Stimulated activated CD8-positive, alpha-beta memory T cell treated with anti-CD3 and anti-CD28 coated beads, Interleukin-7, amount 100 ng/mL, for 48 hours (primary cell): ENCODE measurements around the gene IGLL5.

Experiments
- DNase-seq, 2 donors: peaks; one replicate each; pipeline ENCODE4 v3.0.0-alpha.2; 2020; ENCODE audit warnings: low read depth in 1 of 2; ENCODE audit errors: extremely low read depth in 1 of 2

IGLL5 gene

DNA sequence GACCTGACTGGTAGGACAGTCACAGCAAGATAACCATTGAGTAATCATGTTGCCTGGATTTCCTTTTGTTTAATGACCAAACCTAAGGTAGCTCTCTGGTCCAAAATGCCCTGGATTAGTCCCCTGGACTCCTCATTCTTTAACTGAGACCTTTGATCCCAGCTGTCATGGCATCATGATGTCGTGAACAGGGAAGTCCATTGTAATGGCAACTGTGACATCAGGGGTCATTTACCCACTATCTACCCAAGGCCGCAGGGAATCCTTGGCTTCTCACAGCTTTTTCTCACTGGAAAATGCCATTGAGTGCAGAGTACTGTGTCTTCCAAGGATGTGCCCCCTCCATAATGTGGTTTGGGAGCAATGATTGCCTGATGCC is 29.1 kb upstream of the IGLL5 start:
- no peak for DNase-seq

DNA sequence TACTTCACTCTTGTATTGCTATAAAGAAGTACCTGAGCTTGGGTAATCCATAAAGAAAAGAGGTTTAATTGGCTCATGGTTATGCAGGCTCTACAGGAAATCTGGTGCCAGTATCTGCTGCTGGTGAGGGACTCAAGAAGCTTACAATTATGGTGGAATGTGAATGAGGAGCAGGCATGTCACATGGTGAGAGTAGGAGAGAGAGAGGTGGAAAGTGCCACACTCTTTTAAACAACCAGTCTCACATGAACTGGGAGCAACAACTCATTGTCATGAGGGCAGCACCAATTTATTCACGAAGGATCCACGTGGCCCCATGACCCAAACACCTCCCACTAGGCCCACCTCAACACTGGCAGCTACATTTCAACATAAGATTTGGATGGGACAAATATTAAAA is 24.6 kb upstream of the IGLL5 start:
- no peak for DNase-seq

DNA sequence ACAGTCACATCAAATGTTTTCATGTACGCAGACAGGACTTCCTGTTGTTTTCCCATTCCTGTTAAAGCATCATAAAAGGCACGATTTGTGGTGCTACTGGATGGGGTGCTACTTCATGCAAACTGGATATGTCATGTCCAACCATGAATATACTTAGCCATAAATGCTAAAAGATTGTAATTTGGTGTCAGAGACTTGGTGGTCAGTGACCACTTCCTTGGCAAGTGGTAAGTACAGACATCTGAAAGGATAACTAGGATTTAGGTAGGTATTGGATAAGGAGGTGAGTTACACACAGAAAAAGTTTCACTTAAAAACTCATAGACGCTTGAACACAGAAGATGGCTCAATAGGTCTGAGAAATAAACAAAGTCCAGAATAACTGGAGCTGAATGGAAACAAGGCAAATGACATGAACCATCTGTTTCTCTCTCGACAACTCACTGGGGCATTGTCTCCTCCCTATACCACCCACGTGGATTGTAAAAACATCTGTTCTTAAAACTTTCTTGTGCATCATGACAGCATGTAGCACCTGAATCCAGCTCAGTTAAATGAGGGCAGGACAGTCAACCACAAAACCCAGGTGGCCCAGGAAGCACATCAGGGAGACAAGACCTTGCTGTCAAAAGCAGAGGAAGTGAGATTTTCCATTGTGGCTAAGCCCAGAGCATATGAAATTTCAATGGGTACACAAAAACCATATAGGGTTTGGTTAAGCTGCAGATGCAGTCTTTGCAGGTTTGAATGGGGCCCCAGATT is 22.1 kb upstream of the IGLL5 start:
- peak in 1 of 2 donors; percentile 46 for DNase-seq

DNA sequence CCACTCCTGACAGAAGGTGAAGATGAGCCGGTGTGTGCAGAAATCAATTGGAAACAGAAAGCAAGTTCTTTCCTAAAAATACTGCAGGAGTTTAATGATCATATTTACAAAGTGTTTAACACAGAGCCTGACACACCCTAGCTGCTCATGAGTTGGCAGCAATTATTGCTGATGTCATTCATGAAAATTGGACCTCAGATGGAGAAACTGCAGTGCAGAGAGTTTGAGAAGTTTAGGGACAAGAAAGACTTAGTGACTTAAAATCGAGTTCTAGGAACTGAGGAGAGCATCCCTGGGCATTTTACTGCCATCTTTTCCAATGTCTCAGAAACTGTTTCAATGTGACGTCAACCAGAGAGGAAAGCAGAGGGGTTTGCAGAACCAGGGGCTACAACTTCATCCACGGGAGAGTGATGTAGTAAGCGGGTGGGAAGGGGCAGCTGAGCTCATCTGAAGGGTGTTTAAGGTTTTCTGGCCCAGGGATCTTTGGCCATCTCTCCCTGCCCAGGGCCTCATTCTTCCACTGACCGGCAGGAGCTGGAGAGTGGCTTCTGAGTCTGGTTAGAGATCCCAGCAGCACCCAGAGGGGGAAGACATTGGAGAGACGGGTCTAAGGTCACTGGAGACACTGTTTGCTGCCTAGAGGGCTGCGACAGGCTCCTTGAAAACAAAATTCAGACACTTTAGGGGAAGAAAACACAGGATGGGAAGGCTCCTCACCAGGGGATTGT is 21.1 kb upstream of the IGLL5 start:
- no peak for DNase-seq

DNA sequence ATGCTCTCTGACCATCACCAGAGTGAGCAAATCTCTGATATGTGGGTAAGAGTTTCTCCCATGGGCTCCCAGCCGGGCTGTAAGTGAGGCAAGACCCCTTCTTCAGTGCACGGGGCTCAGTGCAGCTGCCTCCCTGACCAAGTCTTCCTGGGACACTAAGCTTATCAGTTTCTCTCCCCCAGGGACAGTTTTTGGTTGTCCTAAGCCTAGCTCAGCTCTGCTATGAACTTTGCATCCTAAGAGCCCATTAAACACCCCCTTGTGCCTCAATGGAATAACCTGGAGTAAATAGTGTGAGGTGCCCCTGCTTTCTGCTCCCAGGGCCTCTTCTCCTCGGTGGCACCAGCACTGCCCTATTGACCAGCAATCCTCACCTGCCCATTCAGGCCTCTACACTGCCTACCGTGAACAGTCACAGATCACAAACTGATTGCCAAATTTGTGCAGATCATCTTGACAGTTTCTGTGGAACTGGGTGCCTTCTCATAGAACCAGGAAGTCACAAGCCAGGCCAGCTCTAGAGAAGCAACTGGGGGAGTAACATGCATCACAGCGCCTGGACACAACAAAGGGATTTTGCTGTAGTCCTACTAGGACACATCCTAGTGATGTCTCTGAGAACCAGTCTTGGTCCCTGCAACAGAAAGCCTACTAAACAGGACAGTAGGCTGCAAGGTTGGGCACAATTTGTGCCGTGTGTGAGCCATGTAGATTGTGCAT is 19.5 kb upstream of the IGLL5 start:
- DNase-seq = no peak

DNA sequence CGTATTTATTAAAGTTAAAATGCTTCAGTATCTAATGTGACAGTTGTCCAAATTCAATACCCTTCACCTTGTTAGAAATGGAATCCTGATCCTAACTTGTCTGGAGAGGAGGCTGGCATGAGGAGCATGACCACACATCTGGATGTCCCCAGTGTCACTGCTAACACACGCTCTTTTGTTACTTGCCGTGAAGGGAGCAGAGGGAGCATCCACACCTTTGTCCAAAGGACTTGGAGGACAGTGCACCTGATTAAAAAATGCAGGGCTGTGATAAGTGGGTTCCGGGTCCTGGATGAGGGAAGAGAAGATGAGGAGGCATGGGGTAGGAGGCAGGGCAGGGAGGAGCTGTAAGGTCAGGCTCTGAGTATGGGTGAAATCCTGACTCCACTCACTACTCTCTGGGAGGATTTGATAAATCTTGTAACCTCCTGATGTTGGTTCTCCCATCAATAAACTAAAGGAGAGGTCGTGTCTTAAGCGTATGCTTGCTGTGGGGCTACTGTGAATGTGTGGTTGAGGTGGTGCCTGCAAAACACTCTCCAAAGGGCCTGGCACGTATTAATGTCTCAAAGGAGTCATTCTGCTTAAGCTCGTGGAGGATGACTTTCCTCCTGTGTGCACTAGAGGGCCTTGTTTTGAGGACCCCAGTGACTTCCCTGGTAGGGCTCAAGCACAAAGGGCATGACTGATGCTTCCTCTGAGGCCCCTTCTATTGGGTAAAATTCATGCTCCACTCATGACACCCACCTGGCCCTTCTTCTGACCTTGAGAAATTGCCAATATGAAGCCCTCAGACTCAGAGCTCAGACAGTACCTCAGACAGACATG is 16.8 kb upstream of the IGLL5 start:
- no peak for DNase-seq

DNA sequence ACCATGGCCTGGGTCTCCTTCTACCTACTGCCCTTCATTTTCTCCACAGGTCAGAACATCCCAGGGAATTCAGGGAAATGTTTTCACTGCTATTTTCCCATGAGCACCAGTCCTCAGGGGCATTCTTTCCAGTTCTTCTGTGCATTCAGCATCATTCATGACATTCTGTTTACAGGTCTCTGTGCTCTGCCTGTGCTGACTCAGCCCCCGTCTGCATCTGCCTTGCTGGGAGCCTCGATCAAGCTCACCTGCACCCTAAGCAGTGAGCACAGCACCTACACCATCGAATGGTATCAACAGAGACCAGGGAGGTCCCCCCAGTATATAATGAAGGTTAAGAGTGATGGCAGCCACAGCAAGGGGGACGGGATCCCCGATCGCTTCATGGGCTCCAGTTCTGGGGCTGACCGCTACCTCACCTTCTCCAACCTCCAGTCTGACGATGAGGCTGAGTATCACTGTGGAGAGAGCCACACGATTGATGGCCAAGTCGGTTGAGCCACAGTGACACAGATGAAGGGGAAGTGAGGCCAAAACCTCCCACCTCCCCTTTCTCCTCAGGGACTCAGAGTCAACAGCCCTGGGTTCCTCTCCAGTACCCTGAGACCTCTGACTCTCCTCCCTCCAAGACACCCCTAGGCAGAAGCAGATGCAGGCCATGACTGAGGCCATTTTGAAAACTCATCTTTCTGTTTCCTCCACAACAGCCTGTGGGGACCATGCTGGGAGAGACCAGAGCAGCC is 15.9 kb upstream of the IGLL5 start:
- no peak for DNase-seq

DNA sequence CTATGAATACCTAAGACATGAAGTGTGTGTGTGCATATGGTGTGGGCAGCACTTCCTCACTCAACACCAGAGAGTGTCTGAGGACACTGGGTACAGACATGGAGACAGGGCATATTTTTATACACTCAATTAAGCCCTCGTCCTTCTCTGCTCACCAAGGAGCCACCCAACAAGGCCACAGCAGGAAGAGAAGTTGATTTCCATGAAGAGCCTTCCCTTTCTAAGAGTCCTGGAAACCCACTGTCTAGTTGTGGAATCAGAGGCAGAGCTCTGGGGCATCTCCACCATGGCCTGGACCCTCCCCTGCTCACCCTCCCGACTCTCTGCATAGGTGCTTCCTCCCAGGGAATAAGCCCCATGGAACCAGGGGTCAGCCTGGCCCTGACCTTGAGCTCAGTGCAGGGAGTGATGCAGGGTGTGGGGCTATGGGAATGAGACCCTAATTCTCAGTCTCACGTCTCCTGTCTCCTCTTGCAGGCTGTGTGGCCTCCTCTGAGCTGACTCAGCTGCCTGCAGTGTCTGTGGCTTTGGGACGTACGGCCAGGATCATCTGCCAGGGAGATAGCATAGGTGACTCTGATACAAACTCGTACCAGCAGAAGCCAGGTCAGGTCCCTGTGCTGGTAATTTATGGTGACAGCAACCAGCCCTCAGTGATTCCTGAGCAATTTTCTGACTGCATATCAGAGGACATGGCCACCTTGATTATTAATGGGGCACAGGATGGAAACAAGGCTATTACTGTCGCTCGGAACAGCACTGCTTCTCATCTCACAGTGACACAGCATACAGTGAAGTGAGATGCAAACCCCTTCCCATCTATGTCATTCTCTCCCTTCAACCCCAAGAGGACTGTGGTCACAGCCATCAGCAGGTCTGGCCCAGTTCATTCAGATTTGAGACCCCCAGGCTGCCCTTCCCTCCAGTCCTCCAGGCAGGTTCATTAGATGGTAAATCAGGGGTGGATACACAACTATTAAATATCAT is 14.6 kb upstream of the IGLL5 start:
- DNase-seq = no peak

DNA sequence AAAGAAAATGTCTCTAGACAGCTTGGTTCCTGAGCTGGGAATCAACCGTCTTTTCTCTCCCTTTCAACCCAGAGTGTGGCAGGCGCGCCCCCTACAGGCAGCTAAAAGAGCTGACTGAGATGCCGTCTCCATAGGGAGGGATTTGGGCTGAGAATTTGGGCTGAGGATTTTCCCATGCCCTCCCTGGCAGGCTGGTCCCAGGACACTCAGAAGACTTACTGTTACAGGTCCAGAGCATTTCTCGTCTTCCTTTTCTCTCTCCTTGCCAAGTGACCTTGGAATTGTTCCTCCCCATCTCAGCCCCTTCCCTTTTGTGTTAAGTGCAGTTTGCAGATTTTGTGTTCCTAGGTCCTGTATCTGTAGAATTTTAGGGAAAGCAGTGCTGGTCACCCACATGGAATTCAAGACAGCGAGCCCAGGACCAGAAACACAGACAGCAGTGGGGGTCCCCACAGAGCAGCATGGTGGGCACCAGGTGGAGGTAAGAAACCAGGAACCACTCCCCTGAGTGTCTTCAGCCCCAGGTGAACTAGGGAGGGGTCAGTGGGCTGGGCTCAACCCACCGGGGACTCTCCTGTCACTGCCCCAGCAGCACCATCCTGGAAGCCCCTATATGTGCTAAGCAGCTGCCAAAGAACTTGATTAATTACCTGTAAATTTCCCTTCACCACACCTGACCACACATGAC is 9.9 kb upstream of the IGLL5 start:
- peak in 1 of 2 donors; percentile 51 for DNase-seq

DNA sequence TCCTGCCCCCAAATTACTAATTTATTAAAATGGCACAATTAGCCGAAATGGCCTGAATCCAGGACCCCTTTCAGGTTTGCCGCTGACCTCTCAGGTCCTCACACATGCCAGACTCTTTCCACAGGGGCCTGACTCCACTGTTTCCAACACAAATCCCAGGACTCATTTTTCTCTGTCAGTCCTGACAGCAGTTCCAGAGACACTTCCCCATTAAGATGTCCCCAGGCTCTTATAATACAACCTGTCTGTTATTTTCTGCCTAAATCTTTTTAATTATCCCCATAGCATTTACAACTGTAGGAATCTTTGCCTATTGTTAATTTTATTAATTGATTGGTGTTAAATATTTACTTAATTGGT is 9.4 kb upstream of the IGLL5 start:
- no peak for DNase-seq

DNA sequence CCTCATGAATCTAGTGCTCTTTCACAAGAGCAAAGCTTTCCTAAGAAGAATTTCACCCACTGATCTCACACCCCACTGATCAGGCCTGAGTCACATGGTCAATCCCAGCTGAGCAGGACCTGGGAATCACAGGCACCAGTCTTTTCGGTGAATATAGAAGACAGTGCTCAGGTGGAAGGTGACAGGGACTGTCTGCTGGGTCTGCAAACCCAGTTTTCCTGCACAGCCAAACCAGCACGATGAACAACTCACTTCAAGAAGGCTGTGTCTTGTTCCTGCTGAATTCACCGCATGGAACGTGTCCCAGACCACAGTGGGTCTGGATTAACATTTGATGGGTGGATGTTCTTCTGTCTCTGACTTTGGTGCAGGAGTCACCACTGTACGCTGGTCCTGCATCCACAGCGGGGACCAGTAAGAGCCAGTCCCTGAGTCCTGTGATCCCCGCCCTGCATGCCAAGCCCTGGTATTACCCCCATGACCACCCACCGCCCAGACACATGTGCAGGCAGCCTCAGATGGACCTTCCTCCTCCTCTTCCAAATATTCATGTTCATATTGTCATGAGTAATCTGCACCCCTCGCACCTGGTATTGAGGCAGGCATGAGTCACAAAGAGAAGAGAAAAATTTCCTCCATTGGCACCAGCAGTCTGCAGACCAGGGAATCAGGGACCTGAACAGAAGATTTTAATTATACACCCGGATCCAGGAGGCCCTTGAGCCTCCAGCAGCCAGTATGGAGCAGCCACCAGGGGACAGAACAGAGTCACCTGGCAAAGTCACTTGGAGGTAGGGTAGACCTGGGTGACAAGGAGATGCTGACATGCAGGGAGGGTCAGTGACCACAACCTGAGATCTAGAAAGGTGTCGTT is 8.6 kb upstream of the IGLL5 start:
- no peak for DNase-seq

DNA sequence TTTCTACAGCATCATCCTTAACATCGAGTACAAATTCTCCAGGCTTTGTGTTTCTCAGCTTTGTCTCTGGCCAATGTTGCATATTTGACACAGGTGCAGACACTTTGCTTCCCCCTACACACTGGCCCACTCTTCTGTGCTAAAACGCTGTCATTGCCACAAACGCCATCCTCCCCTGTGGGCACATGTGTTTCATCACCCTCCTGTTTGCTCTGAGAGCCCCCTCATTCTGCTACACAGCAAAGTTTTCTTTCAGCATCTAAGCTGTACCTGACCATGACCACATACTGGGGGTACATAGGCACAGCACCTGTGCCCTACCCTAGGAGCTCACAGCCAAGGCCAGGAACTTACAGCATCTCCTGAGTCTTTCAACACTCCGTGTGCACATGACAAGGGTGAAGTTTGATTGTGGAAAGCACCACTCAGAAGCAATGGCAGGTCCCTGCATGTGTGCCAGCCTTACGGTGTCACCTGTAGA is 7.9 kb upstream of the IGLL5 start:
- DNase-seq = no peak

DNA sequence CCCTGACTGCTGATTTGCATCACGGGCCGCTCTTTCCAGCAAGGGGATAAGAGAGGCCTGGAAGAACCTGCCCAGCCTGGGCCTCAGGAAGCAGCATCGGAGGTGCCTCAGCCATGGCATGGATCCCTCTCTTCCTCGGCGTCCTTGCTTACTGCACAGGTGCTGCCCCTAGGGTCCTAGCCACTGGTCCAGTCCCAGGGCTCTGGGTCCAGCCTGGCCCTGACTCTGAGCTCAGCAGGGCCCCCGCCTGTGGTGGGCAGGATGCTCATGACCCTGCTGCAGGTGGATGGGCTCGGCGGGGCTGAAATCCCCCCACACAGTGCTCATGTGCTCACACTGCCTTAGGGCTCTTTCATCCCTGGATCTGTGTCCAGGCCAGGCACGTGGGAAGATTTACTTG is 7.0 kb upstream of the IGLL5 start:
- DNase-seq = no peak

DNA sequence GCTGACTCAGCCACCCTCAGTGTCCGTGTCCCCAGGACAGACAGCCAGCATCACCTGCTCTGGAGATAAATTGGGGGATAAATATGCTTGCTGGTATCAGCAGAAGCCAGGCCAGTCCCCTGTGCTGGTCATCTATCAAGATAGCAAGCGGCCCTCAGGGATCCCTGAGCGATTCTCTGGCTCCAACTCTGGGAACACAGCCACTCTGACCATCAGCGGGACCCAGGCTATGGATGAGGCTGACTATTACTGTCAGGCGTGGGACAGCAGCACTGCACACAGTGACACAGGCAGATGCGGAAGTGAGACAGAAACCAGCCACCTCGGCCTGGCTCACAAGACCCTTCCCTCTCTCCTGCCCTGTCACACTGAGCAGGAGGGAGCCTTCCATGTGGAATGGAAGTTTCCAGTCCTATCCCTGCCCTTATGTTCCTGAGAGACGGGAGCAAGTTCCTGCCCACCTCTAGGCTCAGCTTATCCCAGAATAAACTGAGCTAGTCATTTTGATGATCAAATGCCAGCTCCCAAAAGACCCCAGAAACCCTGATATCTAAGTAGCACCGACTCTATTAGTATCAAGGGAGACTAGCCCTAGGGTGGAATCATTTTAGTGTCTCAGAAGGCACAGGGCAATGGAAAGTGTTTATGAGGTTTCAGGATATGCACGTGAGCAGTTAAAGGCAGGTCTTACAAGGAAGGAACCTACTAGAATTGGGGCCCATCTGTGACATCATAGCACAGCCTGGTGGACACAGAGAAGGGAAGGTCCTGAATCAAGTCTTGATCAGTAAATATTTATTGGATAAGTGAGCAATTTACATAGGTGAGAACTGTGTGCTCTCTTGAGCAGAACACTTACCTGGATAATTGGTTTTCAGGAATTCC is 6.3 kb upstream of the IGLL5 start:
- DNase-seq = no peak

DNA sequence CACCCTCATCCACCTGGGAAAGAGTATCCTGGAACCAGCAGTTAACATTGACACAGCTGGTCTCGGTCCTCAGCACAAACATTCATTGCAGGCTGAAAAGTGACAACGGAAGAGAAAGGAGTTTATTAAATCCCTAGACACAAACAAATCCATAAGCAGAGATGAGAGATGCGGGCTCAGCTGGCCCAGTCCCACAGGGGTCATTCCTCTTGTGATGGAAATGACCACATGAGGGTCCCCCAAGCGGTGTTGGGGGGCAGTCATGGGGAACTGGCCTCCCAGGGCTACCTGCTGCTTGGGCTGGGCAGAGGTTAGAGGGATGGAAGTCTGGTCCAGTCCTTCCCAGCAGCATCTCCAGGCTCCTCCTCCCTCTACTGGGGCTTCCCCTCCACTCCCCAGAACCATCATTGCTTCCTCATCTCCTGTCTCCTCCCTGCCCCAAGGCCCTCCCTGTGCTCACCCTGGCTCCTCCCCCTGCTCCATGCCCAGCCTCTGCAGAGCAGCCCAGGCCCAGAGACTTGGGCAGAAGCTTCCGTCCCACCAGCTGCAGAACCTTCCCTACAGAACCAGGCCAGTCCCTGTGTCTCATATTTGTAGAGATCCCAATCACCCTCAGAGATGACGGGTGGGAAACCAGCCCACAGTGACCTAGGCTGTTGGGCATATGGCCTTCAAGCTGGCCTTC is 5.4 kb upstream of the IGLL5 start:
- no peak for DNase-seq

DNA sequence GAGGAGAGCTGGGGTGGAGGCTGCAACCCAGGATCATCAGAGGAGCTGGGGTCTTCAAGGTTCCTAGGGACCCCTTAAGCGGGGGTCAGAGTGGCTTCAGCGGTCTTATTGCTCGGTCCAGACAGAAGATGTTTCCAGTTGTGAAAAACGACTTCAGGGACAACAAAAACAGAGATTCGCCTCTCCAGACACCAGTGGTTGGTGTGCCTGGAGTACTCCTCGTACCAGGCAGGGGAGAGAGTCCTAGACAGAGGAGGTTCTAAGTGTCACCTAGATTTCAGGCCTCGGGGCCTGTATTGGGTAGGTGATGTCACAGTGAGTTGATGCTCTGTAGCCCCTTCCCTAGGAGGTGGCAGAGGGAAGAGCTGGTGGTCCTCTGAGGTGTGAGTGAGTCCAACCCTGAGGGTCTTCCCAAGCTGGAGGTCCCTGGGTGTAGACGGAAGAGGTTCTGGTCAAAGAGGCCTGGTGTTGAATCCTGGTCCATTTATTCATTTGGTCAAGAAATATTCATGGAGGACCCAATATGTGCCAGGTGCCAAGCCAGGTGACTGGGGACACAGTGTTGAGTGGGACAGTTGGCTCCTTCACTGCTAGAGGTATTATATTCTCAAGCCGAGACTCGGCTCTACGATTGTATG is 4.4 kb upstream of the IGLL5 start:
- no peak for DNase-seq
